K562 treated with DMSO at 1 percent for 48 hours (cell line): ENCODE measurements around the gene NEK7. TPM values are rescaled to one million over a fixed set of nuclear protein-coding genes. Genes with fewer than 3 reads are reported as not detected.

Source experiments
- total RNA-seq: library from RNA; unstranded; fragments of 300-600 nt; gene quantifications from 2 replicates; pipeline ENCODE4 v1.2.3, GENCODE V29; 2022; ENCODE audit warnings: low replicate concordance; ENCODE audit errors: extremely low read depth

NEK7 gene
- not detected in 2 replicates for total RNA-seq

GRCh38 chr1:198156745-198157240 is at the start of gene NEK7:
Gene NEK7, plus strand, starts transcription at chr1:198156998. Its CDS starts 75,583 bp downstream, at chr1:198232581.

Other genes starting within 250 kb of the NEK7 start
- not detected in 2 replicates for gene LHX9, start 239.6 kb upstream of the NEK7 start, total RNA-seq